ENCODE measurements around the gene PCIF1.
"Not testable (repeated sequence)": the region's sequence is repeated elsewhere in the genome, so short reads cannot be mapped to it uniquely, and the experiment has no call there.

Gene PCIF1

DNA sequence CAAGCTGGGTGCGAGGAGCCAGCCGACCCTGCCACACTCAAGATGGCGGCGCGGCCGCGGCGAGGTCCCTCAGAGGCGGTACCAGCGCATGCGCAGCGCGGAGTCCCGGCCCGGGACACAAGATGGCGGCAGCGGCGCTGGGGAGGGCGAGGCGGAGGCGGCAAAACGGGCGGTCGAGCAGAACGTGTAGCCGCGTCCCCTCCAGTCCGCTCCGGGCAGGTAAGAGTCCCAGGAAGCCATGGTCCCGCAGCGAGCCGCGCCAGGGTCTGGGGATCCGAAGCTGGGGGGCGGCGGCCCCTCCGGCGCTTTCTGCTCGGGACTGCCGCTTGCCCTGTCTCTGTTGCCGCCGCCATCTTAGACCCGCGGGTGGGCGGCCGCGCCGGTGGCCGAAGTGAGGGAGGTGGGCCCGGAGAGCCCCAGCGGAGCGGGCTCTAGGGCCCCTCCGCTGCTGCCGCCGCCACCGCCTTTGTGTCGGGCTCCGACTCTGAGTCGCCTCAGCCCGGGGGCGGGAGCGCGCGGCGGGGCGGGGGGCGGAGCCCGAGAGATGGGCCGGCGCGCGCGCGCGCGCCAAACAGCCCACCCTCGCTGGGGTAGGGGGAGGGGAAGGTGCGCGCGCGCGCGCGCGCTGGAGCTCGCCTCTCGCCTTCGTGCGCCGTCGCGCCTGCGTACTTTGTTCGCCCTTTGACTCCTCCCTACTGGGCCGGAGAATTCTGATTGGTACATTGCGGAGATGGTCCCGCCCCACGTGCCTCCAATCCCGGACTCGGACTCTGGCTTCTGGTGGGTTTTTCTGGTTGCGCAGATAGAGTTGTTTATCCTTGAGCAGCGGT is at the start of gene PCIF1:
Gene PCIF1, plus strand, starts transcription at position 98 of the 830 bp plus-strand sequence. CDS start 4,317 bp downstream, outside the sequence.
- DNase-seq: peak; percentile 99

DNA sequence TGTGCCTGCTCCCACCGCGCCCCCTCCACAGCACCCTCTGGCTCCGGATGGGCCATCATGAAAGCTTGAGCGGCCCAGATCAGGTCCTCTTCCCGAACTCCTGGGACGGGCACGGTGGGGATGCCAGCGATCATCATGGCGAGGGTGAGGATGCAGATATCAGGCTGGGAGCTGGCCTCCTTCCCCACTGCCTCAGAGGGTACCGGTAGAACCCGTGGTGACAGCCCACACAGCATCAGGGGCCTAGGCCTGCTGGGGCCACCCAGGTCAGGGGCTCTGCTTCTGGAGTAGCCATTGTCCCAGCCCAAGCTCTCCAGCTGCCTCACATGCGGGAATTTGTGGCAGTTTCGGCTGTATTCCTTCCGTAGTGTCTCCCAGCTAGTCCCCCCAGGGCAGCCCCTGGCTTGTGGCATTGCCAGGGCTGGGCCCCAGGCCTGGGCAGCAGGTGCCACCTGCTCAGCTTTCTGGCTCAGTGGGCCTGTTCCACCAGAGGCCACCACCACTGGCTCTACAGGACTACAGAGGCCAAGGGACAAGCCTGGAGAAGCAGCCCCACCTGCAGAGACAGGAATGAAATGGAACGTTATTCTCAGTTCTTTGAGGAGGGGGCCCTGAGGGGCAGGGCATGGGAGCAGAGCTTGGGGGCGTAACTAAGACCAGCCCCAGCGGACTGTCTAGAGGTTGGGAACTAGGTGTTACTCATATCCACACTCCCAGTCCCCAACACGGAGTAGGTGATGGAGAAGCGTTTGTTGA is 47.7 kb upstream of the PCIF1 start:
- no peak for DNase-seq

- DNase-seq: no peak
Measured at GRCh38 chr20:45887346-45887715, 47.2 kb upstream of the PCIF1 start, which contains the start of gene SPATA25. SPATA25 (minus strand) TSS chr20:45887622; CDS start chr20:45887590, 32 bp downstream.

DNA sequence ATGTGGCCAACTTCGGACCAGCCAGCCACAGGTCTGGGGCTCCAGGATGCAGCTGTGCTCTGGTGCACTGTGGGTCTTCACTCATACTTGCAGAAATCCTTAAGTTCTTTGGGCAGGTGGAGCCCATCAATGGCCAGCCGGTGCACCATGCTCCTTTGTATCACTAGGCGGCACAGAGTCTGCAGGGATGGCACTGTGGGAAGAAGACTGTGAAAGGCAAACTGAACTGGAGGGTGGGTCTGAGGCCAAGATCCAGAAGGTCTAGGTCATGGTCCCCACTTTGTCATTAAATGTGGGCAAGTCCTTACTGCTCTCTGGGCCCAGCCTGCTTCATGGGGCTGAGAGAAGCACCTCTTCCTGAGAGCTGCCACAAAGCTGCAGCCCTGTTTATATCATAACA is 45.8 kb upstream of the PCIF1 start:
- no peak for DNase-seq

DNA sequence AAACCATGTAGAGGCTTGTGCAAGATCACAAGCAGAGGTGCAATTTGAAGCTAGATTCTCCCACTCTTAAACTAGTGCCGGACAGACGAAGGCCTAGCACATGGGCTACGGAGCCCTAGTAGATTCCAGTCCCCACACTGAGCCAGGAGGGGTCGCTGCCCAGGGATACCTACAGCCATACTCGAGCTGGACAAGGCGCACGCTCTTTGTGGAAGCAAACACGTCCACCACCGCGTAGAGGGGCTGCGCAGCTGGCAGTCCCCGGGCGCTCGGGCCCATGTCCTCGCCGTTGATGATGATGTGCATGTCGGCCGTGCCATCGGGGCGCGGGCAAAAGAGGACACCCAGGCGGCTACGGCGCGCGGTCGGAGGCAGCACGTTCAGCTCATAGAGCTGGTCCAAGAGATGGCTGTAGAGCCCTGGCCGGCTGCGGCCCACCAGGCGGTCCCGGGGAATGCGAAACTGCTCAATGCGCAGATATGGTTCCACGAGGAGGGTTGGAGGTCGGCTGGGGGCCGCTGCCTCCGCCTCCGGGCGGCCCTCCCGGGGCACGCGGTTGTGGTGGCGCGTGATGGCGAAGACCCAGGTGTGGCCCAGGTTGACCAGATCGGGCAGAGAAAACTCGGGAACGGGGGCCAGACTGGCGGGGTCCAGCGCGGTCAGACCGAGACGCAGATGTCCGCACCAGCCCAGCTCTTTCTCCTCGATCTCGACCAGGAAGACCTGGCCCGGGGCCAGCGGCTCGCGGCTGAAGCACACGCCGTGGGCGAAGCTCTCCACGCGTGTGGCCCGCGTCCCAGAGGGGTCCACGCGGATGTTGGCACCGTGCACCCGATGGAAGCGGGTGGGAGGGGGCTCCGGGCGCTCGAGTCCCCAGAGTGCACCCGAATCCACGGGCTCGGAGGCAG is 44.2 kb upstream of the PCIF1 start:
- DNase-seq: peak; percentile 48

- DNase-seq: peak; percentile 92
Measured at GRCh38 chr20:45890985-45891983, 43.2 kb upstream of the PCIF1 start, which contains the start of the genes CTSA and NEURL2. CTSA (plus strand) TSS chr20:45891335; CDS start chr20:45891569, 234 bp downstream. NEURL2 (minus strand) TSS chr20:45891208; CDS start chr20:45890991, 217 bp downstream.

GRCh38 chr20:45892049-45892825 is 42.2 kb upstream of the PCIF1 start:
- peak; percentile 14 for DNase-seq

DNA sequence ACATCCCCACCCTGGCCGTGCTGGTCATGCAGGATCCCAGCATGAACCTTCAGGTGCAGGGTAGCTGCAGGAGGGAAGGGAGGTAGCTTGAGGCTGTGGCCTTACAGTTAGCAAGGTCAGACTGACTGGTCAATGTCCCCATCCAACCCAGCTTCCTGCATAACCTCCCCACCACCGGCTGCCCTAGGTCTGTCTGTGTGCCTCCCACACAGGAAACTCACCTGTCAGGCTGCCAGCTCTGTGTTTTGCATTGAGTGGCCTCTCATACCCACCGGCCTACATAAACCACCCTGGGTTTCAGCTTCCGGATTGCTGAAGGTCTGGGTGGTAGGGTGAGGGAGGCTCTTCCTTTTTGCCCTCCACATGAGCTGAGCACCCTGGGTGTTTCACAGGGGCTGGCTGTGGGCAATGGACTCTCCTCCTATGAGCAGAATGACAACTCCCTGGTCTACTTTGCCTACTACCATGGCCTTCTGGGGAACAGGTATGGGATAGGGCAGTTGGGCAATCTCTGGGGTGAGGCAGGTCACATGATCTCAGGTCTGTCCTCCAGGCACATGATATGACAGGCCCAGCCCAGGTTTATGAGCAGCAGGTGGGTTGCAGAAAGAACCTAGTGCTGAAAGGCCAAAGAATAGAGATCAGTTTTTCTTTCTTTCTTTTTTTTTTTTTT is 41.5 kb upstream of the PCIF1 start:
- DNase-seq: no peak

GRCh38 chr20:45893831-45894230 is 40.7 kb upstream of the PCIF1 start:
- DNase-seq: no peak

DNA sequence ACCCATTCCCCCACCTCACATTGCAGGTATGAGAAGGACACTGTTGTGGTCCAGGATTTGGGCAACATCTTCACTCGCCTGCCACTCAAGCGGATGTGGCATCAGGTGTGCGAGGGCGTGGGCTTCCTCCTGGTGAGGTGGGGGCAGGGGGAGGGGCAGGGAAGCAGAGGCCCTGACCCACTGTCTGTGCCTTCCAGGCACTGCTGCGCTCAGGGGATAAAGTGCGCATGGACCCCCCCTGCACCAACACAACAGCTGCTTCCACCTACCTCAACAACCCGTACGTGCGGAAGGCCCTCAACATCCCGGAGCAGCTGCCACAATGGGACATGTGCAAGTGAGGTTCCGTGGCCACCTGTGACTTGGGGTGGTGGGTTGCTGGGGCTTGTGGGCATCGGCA is 39.7 kb upstream of the PCIF1 start:
- no peak for DNase-seq

DNA sequence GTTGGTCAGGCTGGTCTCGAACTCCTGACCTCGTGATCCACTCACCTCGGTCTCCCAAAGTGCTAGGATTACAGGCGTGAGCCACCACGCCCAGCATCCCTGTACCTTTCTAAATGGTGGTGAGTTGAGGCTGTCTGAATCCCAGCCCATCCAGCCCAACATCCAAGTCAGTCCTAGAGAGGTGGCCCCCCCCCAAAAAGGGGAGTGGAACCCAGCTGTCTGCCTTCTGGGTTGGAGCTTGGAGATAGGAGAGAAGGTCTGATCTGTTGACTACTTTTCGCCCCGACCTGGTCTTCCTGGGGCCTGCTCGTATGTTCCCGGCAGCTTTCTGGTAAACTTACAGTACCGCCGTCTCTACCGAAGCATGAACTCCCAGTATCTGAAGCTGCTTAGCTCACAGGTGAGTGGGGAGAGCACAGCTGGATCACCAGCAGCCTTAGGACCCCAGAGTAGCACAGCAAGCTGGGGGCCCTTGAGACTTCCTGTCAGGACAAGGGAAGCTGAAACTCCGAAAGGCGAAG is 37.8 kb upstream of the PCIF1 start:
- DNase-seq: no peak

- no peak for DNase-seq
Measured at GRCh38 chr20:45897289-45897688, 37.2 kb upstream of the PCIF1 start.

DNA sequence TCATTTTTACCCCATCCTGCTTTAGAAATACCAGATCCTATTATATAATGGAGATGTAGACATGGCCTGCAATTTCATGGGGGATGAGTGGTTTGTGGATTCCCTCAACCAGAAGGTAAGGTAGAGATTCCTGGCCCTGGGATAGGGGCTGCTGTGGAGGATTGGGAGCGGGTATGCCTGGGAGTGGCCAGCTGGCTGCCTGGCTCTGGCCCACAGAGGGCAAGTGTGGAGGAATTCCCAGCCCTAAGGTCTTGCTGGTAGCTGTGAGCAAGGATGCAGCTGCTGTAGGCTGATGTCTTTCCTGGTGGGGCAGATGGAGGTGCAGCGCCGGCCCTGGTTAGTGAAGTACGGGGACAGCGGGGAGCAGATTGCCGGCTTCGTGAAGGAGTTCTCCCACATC is 36.8 kb upstream of the PCIF1 start:
- no peak for DNase-seq

DNA sequence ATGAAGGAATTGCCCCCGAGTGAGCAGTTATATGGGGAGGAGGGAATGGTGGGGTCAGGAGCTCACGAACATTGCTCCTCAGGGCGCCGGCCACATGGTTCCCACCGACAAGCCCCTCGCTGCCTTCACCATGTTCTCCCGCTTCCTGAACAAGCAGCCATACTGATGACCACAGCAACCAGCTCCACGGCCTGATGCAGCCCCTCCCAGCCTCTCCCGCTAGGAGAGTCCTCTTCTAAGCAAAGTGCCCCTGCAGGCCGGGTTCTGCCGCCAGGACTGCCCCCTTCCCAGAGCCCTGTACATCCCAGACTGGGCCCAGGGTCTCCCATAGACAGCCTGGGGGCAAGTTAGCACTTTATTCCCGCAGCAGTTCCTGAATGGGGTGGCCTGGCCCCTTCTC is 36.2 kb upstream of the PCIF1 start:
- no peak for DNase-seq

- DNase-seq: no peak
Measured at GRCh38 chr20:45899046-45899835, 35.2 kb upstream of the PCIF1 start.

- DNase-seq: not testable (repeated sequence)
Measured at GRCh38 chr20:45901332-45901731, 33.2 kb upstream of the PCIF1 start.

DNA sequence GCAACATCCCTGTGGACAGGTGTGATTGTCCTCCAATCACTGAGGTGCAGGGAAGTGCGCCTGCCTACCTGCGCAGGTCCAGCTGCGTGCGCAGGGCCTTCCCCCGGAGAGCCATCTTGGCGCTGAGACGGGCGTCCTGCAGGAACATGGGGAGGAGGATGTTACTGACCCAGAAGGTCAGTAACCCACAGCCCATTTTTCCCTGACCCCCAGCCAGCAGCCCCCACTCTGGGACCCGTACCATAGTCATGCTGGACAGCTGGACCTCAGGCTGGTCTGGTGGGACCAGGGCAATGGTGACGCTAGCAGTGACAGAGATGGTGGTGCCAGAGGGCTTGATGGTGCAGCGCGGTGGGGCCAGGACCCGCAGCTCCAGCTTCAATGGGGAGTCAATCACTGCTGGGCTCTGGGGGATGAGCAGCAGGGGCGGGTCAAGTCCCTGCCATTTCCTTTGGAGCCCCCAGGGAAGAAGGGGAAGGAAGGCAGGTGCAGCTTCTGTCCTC is 32.2 kb upstream of the PCIF1 start:
- no peak for DNase-seq

All from NCI-H345 (cell line).